Glomerular endothelial cell (primary cell): ENCODE data around the gene ZNF277. TPM values are rescaled to one million over a fixed set of nuclear protein-coding genes. Genes with fewer than 3 reads are reported as not detected.
"Not testable (repeated sequence)": the region's sequence is repeated elsewhere in the genome, so short reads cannot be mapped to it uniquely, and the experiment has no call there.

Experiments
- DNase-seq: peaks from one replicate; pipeline ENCODE4 v3.0.0-alpha.2; 2011; ENCODE audit warnings: low read depth, low spot score; ENCODE audit errors: extremely low read depth
- total RNA-seq: library from RNA; depleted of rRNA; stranded (reverse); fragments of >200 nt; gene quantifications from 2 replicates; pipeline ENCODE4 v1.2.3, GENCODE V29; 2015

Gene ZNF277
- total RNA-seq, 1 donor from 2014 or later: 17.0 TPM

GRCh38 chr7:112383671-112384417, 177.3 kb downstream of the ZNF277 start:
- no peak for DNase-seq

- DNase-seq: no peak
Observed at GRCh38 chr7:112385516-112385915, 179.0 kb downstream of the ZNF277 start.

- no peak for DNase-seq
Observed at GRCh38 chr7:112386619-112387018, 180.1 kb downstream of the ZNF277 start.

- no peak for DNase-seq
Observed at GRCh38 chr7:112390167-112390566, 183.7 kb downstream of the ZNF277 start.

- DNase-seq: not testable (repeated sequence)
Observed at GRCh38 chr7:112391079-112391821, 184.8 kb downstream of the ZNF277 start.

- DNase-seq: not testable (repeated sequence)
Observed at GRCh38 chr7:112391841-112392286, 185.4 kb downstream of the ZNF277 start.

Other genes with a start within 250 kb of the ZNF277 start
- 112 and 150 TPM in 2 replicates for gene DOCK4, start 296 bp upstream of the ZNF277 start, total RNA-seq
- gene IFRD1, start 243.8 kb downstream of the ZNF277 start, total RNA-seq: 33.9 and 37.5 TPM in 2 replicates